HG03457 (cell line): ENCODE data around the gene CEBPZOS.
A peak's percentile ranks its signal among the peaks of the same experiment; 100 is the strongest.

Experiments
- ATAC-seq: cut with Tn5 transposase; IDR thresholded peaks from one replicate; pipeline ENCODE4 v1.9.1; 2021; ENCODE audit warnings: moderate number of reproducible peaks; ENCODE audit not compliant: unreplicated experiment

Gene CEBPZOS

DNA sequence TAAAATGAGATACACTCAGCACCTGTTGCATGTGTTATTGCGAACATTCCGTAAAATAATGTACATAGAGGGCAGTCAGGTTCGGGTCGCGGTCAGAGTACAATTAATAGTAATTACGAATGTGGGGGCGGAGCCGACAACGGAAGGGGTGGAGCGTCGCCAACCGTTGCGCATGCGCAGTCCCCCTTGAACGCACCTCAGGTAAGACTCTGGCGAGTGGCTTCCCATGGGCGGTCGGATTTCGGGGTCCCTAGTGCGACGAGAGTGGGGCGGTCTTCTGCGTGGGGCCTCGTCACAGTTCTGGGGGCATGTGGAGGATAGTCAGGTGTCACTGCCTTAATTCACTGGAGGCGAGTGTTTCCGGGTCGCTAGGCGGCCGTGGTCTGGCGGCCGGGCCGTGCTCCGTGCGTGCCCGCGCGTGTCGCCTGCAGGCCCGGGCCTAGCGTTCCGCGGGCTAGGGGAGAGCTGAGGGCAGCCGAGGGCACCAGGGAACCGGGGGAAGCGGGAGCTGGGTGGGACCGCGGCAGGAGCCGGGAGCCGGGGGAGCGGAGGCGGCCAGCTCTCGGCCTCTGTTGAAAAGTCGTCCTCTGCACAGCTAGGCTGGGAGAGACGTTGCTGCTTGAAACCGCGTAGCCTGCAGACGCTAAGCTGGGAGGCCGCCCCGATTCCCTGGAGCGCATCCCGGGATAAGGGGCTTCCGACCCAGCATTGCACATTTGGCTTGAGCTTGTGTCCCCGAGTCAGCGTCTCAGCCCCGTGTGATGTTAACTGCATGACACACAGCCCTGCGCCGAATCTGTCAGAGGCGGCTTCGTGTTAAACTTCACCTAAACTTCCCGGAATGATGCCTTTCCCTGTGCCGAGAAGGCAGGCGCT lies at the start of gene CEBPZOS:
TSS of gene CEBPZOS (plus strand) at position 177 of the 876 bp plus-strand sequence. CDS start 3,209 bp downstream, outside the sequence.
- ATAC-seq = peak; percentile 65

DNA sequence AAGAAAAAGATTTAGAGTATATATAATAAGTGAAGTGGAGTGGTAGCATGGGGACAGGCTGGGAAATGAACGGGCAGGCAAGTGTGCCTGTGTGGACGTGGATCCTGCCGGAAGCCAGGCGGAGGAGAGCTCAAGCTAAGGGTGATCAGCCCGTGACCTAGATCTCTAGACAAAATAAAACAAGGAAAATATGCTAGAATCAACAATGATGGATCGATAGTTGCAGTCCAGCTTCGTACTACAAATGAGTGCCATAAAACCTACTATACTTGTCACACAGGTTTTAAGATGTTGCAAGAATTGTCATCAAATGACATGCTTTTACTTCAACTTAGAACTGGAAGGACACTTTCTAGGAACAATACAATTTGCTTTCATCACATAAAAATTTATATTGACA lies 48.0 kb upstream of the CEBPZOS start:
- no peak for ATAC-seq

DNA sequence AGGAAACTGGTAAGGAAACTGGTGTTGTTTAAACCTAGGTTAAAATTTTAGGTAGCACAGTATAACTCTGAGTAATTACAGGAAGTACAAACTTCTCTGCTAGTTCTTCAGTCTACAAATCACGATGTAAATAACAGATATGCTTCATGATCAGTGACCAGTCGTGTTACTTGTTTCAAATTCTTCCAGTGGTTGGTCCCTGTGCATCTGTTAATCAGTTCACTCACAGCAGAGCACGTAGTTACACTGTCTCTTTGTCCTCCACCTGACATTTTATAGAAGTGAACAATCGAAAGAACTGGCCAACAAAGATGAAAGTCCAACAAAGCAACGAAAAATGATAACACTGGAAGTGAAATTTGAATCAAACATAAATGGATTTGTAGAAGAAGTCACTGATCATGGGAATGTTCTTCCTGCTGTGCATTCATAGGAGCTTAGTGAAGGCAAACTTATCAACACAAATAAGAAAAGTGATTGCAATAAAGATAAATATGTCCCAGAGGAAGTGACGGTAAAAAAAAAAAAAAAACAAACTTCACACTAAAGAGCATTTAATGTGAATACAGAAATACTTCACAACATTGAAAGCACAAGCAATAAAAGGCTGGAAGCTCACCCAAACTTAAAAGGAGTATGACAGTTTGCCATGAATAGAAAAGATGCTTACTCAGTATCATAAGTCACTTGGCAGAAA lies 46.5 kb upstream of the CEBPZOS start:
- ATAC-seq = no peak

DNA sequence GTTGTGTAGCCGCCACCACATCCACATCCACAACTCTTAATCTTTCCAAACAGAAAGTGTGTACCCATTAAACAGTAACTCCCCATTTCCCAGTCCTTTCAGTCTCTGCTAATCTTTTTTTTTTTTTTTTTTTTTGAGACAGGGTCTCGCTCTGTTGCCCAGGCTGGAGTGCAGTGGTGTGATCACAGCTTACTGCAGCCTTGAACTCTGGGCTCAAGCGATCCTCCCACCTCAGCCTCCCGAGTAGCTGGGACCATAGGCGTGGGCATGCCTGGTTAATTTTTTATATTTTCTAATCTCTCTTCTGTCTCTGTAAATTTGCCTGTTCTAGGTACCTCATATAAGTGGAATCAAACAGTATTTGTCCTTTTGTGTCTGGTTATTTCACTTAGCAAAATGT lies 43.1 kb upstream of the CEBPZOS start:
- ATAC-seq = no peak

DNA sequence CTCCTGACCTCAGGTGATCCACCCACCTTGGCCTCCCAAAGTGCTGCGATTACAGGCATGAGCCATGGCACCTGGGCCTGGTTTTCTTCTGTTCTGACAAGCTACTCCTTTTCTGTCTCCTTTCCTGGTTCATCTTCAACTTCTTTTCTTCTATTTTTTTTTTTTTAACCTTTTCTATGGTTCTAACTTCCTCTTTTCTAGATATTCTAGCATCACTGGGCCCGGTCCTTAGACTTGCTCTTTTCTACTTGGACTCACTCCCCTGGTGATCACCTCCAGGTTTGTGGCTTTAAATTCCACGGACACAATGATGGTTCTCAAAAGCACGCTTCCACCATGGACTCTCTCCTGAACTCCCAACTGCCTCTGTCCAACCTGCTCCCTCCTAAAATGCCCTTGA lies 41.5 kb upstream of the CEBPZOS start:
- ATAC-seq = no peak

DNA sequence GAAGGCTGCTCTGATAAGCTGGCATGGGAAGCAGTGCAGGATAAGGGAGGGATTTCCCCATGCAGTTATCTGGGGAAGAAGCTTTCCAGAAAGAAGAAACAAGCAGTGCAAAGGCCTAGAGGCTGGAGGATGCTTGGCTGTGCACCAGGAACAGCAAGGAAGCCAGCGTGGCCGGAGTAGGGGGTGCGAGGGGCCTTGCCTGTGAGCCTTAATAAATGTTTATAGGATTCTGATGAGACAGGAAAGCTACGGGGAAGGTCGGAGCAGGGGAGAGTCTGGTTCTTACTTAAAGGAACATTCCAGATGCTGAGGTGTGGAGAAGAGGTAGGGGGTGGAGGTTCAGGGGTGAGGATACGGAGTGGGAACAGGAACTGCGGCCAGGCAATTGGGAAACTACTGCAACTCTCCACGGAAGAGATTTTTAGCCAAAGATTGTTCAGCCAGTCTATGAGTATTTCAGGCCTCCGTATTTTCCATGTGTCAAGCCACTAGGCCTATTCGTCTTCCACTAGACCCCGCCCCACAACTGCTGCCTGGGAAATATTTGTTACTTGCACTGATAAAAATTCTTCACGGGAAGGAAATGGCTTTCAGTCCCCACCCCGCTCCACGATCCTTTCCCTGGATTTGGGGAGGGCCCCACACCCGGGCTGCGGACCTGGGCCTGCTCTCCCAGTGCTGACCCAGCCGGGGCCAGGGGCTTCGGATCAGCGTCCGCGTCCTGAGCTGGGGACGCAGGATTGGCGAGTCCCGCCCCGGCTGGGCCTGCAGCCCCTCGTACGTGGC lies 40.0 kb upstream of the CEBPZOS start:
- ATAC-seq = peak; percentile 16

DNA sequence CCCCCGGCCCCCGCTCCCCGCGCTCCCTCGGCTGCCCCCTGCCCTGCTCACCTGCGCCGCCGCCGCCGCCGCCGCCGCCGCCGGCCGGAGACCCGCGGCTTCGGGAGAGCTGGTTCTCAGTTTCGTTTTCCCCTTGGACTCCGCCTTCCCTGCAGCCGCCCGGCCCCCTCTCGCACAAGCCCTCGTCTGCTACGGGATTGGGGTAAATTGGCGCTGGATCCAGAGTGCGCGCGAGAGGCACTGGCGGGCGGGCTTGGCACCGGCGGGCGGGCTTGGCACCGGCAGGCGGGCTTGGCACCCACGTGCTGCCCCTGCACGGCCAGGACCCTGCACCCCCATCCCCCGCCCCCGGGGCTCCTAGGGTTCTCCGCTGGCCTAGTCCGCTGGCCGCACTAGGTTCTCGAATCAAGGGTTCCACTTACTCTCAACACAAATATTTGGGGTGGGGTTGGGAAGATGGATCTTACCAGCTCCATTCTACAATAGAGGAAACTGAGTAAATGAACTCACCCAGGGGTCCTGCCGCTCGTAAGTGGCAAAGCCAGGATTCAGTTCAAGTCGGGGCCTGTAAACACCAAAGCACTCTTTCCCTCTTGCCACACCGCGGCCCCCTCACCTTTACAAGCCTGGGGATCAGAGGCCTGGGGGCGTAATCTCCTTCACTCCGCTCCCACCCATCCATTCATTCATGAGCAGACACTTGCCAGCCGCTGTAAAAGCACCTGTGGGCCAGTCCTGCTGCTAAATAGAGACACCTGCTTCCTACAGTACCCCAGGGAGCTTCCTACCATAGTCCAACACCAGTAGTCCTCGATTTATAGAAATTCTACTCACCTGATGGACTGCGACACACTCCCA lies 39.2 kb upstream of the CEBPZOS start, which contains the start of gene EIF2AK2:
TSS of gene EIF2AK2 (minus strand) at position 124 of the 858 bp plus-strand sequence. CDS start 9,174 bp downstream, outside the sequence.
- ATAC-seq = peak; percentile 81

DNA sequence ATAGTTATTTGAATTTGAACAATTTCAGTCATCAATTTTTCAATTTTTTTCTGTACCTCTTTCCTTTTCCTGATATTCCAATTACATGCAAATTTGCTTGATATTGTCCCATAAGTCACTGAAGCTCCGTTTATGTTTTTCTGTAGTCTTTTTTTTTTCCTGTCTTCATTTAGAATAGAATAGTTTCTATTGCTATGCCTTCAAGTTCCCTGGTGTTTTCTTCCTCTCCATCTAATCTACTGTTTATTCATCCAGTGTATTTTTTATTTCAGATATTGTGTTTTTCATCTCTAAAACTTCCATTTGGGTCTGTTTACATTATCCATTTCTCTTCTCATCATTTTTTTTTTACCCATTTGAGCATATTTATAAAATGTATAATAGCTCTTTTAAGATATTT lies 31.5 kb upstream of the CEBPZOS start:
- no peak for ATAC-seq

DNA sequence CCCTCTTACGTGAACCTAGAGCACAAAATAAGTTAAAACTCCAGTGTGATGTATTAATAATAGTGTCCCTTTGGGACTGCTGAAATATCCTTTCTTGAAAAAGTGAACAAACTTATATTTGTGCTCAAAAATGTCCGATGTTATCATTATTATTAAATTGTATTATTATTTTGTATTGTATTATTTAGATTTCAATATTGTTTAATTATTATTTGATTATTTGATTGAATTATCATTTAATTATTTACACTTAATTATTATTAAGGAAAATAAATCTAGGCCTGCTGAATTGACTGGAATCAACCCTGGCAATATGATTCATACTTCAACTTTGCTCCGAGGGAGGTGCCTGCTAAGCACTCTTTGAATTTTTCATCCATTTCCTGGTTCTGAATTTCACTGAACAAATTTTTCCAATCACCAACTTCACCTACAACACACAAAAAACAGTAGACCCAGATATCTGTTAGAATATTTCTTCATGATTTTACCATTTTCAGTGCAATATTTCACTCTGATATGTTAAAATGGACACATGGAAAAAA lies 28.6 kb upstream of the CEBPZOS start:
- ATAC-seq = no peak

DNA sequence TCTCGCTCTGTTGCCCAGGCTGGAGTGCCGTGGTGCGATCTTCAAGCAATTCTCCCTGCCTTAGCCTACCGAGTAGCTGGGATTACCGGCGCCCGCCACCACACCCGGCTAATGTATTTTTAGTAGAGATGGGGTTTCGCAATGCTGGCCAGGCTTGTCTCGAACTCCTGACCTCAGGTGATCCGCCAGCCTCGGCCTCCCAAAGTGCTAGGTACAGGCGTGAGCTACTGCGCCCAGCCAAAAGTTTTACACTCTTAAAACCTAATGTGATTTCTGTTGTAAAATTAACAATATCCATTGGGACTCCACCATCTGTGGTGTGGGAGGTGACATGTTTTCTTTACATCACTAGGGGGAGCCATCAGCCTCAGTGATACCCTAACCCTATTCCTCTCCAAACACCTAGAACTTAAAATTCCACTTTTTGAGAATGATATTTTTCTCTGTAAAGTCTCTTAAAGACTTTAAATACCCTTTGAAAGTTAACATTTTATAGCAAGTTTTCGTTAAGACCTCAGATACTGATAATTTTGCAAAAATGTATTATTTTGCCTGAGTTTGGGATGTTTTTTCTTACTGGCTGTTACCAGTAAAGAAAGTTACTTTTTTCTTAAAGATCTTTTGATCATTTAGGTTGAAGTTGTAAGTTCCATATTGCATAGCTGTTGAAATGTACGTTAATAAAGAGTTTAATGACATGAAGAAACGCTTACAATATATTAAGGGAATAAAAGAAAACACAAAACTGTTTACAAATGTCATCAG lies 27.9 kb upstream of the CEBPZOS start:
- ATAC-seq = no peak

DNA sequence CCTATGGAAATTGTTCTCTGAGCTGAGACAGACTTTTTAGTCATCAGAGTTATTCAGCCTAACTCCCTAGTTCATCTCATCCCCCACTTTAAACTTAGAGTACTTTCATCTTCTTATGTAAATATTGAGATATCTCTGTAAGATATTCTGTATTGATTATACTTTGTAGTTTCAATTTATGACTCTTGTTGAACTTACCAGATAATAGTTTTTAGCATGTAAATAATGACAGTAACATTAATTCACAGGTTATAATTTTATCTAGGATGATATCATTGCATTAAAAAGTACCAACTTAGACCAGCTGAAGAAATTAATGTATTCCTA lies 24.7 kb upstream of the CEBPZOS start:
- no peak for ATAC-seq

DNA sequence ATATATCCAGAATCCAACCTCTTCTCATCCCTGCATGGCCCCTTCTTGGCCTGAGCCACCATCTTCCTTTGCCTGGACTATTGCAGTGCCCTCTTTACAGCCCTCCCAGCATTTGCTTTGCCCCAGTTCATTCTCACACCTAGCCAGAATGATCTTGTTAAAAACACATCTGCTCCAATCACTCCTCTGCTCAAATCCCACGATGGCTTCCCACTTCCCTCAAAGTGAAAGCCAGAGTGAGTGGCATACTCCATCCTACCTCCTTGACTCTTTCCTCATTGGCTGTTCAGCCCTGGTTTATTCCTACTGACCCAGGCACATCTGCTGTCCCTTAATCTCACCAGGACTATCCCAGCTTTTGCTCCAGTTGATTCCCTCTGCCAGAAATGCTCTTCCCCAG lies 22.6 kb upstream of the CEBPZOS start:
- no peak for ATAC-seq

DNA sequence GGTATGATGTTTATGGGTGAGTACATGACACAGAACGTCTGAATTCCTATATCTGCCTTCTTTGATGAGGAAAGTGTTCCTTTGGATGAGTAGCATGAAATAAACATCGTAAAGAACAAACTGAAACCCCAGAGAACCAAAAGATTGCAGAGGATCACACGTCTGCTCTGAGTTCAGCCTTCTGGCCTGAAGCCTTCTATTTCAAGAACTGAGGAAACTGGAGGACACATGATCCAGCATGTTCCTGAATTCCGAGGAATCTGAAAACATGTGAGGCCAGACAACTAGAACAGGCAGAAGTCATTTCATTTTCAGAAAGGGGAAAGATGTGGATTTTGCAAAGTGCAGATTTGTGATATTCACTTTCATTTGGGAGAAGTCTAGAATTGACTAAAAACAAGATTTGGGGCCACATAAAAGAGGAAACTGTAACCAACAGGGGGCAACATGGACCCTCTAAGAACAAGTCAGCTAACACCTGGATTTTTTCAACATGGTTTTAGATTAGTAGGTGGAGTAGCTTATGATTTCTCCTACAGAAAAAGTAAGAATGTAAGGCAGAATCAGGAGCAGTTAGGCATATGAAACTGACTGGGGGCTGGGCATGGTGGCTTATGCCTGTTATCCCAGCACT lies 16.2 kb upstream of the CEBPZOS start:
- no peak for ATAC-seq

DNA sequence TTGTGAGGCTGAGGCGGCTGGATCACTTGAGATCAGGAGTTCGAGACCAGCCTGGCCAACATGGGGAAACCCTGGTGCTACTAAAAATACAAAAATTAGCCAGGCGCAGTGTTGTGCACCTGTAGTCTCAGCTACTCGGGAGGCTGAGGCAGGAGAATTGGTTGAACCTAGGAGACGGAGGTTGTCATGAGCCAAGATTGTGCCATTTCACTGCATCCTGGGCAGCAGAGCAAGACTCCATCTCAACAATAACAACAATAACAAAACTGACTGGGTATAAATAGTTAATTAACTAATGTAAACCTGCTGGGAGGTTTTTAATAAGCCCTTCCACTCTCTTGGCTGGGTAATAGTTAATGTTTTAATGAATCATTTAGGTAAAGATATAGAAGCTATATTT lies 15.7 kb upstream of the CEBPZOS start:
- no peak for ATAC-seq

DNA sequence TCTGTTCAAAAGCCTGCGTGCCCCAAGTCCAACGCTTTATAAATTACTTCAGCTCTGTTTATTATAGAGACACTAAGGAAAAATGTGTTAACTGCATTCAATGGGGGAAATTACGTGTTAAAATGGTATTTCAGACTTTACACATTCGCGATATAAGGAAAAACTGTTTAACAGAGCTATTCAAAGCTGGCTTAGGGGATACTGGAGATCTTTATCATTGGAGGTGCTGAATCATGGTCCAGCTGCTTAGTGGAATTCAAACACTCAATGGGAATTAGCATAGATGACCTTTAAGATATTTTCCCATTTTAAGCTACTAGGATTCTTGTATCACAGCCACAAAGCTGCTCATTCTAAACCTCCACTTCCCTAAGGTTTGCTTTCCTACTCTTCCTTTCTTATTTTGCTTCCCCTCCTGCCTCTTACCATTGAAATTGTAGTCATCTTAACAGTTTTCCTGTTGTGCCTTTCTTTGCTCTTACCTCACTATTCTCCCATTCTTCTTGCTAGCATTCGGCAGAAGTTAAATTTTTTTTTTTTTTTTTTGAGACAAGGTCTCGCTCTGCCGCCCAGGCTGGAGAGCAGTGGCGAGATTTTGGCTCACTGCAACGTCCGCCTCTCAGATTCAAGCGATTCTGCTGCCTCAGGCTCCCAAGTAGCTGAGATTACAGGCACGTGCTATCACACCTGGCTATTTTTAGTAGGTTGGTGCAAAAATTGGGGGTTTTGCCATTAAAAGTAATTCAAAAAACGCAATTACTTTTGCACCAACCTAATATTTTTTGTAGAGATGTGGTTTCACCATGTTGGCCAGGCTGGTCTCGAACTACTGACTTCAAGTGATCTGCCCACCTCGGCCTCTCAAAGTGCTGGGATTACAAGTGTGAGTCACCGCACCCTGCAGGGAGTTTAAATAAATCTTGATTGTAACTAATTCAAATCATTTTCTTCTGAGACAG lies 14.3 kb upstream of the CEBPZOS start:
- ATAC-seq = no peak

DNA sequence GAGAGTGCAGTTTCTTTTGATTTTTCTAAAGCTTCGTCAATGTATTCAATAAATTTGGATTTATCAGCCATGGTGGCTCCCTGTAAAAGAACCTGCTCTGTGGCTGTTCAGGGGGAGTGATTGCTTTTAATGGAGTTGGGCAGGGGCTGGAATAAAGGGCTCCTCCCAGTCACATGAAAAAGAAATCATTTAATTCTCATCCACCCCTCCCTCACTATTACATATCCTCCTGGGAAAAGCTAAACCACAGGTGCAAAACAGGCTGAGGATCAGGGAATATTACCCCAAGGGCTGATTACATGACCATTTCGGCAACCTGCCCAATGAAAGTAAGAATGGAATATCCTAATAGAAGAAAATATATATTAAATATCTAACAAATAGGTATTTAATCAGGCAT lies 7.7 kb upstream of the CEBPZOS start, which contains the start of gene SULT6B1:
TSS of gene SULT6B1 (minus strand) at position 101 of the 400 bp plus-strand sequence. CDS start at position 71, 30 bp downstream.
- no peak for ATAC-seq

DNA sequence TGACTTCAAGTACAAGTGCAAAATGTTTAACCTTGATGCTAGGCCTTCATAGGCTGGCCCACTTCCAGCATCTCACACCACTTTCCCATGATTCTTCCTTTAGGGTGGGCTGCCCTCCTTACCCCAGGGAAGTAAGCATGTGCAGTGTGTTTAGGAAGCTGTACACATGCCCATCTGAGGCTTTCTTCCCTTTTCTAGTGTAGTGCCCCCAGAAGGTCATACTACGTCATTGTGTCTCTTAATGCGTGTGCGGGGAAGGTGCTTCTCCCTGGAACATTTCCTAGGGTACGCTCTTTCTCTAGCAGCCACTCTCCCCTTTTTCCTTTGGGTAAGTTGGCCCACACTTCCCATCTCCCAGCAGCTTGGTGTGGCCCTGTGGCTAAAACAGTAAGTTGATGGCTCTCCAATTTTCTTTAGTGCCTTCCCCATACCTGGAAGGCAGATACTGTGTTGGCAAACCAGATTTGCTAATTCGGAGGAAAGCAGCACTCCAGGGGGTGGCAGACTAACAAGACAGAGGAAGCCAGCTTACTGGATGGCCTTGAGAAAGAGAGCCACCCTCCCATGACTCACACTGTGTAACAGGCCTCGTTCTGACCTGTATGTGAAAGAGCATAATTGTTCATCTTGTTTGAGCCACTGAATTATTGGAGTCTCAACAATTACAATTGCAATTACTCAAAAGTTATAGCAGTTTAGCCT lies 6.7 kb upstream of the CEBPZOS start:
- ATAC-seq = no peak
